Measurements from ENCODE around the gene ZNF618.

The ZNF618 gene

DNA sequence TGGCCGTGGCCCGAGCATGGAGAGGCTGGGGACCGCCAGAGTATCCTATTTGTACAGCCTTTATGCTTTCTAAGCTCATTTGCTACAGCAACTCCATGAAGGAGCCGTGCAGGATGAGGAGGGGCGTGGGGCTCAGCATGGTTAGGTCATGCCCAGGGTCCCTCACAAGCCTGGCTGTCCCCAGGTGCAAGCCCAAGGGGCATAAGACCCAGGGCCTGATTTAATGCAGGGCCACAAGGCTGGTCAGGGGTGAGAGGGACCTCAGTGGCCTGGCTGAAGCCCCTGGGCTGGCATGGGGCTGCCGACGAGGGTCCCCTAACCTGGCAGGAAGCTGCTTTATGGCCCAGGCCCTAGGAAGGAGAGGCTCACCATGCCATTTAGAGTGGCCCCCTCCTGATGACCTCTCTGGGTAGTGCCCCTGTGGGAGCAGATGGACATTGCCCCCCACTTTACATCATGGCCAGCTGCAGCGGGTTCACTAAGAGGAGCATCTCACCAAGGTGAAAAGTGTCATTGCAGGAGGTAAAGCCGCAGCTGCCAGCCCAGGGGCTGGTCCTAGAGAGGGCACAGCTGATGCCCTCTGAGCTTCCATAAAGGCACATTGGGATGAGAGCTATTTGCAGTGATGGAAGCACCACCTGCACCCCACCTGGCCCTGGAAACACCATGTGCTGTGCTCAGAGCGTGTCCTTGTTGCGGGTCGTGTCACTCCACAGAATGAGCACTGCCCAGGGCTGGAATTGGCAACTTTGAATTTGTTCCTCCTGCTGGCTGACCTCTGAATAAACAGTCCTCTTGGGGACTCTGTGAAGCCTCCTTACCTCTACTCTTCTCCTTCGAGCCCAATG, 58.9 kb downstream of the ZNF618 start:
- no peak for DNase-seq (ENCODE audit: low read depth)

GRCh38 chr9:113935677-113936380, 59.7 kb downstream of the ZNF618 start:
- no peak for DNase-seq (ENCODE audit: low read depth)

DNA sequence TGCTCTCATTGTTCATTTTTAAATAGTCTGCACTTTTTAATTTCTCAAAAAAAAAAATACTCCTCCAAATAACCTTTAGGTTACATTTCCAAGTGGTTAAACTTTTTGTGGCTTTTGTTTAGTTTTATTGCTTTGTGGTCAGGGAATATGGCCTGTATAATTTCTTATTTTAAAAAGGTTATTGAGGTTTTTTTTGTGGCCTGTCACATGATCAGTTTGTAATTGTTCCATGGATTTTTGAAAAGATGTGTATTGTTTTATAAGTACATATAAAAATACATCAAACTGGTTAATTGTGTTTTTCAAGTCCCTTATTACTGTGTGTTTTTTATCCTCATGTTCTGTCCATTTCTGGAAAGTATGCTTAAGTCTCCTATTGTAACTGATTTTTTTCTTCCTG, 64.0 kb downstream of the ZNF618 start:
- no peak for DNase-seq (ENCODE audit: low read depth)

- DNase-seq (ENCODE audit: low read depth): no peak
Measured at GRCh38 chr9:113941056-113941455, 64.9 kb downstream of the ZNF618 start.

- no peak for DNase-seq (ENCODE audit: low read depth)
Measured at GRCh38 chr9:113941526-113941925, 65.4 kb downstream of the ZNF618 start.

DNA sequence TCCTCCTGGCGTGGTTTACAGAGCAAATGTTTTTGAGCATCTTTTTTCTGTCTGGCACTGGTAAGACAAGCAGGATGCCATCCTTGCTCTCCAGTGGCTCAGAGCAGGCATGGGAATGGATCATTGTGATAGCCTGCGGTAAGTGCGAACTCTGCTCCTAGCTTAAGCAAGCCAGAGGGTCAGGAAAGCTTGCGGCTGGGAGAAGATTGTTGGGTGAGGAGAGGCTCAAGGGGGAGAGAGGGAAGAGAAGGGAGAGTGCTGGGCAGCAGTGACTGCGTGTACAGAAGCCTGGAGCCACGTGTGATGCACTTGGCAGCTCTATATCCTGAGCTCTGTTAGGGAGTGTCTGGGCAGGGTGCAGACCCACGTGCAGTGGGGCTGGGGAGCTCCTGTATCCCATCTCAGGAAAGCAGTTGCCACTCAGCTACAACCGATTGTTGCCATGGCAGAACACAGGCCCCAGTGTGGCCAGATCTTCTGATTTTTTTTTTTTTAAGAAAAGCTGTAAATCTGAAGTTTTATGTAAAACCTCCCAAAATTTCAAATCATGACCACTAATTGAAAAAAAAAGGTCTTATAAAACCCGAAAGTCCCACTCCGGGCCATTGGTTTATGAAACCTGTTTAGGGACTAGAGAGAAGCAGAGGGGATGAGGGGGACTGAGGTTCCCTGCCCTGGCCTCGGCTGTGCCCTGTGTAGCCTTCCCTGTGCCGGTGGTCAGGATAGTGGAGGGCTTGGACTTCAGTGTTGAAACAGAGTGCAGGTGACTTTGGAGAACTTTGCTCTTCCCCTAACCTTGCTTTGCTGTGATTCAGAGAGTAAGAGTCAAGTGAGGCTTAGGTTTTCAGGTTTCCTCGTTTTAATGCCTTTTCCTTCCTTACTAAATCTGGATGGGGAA, 67.3 kb downstream of the ZNF618 start:
- no peak for DNase-seq (ENCODE audit: low read depth)

- DNase-seq (ENCODE audit: low read depth): no peak
Measured at GRCh38 chr9:113945784-113946183, 69.7 kb downstream of the ZNF618 start.

GRCh38 chr9:113946496-113947115, 70.5 kb downstream of the ZNF618 start:
- no peak for DNase-seq (ENCODE audit: low read depth)

DNA sequence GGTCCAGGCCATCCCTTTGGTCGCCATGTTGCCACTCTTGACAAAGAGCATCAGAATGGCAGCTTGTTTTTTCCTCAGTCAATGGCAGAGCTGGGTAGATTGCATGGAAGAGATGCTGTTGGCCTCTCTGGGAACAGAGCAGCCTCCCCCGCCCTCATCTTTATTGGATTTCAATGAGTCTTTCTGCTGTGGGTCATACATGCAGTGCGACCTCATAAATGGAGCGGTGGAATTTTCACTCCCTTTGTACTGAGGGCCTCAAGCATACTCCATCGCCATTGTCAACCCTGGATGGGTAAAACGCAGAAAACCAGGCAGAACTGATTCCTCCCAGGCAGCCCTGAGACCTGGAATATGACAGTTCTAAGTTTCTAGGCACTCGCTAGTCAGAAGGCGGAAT, 71.8 kb downstream of the ZNF618 start:
- no peak for DNase-seq (ENCODE audit: low read depth)

DNA sequence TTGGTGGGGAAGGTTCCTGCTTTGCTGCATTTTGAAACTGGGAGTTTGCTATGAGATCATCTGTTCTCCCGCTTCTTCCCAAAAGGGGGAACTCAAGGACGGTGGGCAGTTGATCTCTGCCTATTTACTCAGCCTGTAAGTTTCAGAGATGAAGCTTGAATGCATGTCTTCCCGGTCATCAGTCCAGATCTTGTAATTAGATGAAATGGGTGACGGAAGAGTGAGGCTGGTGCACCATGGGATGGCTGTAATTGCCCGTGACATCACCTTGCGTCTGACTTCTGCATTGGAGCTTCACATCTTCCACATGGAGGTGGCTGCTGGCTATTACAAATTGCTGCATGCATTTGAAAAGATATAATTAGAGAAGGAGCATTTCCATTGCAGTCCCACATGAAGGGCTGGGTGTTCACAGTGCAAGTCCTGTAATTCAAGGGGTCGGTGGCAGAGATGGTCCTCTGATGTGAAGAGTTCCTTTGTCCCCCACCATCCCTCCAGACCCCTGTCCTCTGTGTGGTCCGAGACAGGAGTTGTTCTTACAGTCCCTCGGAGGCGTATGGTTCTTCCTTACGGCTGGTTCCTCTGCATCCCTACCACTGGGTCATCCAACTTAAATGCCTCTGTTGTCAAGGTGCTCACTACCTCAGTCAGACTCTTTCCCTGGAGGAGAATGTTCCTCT, 72.9 kb downstream of the ZNF618 start:
- DNase-seq (ENCODE audit: low read depth): no peak

- no peak for DNase-seq (ENCODE audit: low read depth)
Measured at GRCh38 chr9:113949571-113950078, 73.5 kb downstream of the ZNF618 start.

- DNase-seq (ENCODE audit: low read depth): no peak
Measured at GRCh38 chr9:113950195-113951031, 74.3 kb downstream of the ZNF618 start.

GRCh38 chr9:113951032-113951372, 74.9 kb downstream of the ZNF618 start:
- DNase-seq (ENCODE audit: low read depth): no peak

DNA sequence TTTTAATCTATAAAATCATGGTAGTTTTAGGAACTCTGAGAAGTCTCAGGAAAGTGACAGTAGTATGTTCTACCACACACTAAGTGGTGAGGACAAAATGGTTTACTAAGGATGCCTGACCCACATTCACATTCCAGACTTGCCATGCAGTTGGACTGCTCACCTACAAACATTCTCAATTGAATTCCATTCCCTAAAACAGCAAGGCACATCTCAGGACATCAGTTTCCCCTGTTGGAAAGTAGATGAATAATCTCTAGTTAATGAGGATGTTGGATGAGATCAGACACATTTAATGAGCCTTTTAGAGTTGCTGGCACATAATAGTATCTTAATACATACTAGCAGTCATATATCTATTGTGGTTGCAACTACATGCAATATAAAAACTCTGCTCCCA, 76.6 kb downstream of the ZNF618 start:
- DNase-seq (ENCODE audit: low read depth): no peak

DNA sequence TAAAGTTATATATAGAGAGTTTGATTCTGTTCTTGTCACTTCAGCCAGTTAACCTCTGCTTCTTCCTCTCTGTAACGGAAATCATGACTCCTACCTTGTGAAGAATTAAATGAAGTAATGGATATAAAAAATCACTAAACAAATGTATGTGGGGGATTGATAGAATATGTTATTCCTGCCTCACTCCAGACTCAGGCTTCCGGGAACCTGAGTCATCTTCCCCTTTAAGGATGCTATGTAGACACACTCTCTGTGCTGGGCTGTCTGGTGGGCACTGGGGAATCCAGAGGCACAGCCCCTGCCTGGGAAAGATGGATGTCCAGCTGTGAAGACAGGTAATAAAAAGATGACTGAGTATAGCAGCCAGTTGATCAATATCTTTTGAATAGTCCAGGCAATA, 77.4 kb downstream of the ZNF618 start:
- DNase-seq (ENCODE audit: low read depth): no peak

GRCh38 chr9:113954591-113954990, 78.5 kb downstream of the ZNF618 start:
- DNase-seq (ENCODE audit: low read depth): no peak

DNA sequence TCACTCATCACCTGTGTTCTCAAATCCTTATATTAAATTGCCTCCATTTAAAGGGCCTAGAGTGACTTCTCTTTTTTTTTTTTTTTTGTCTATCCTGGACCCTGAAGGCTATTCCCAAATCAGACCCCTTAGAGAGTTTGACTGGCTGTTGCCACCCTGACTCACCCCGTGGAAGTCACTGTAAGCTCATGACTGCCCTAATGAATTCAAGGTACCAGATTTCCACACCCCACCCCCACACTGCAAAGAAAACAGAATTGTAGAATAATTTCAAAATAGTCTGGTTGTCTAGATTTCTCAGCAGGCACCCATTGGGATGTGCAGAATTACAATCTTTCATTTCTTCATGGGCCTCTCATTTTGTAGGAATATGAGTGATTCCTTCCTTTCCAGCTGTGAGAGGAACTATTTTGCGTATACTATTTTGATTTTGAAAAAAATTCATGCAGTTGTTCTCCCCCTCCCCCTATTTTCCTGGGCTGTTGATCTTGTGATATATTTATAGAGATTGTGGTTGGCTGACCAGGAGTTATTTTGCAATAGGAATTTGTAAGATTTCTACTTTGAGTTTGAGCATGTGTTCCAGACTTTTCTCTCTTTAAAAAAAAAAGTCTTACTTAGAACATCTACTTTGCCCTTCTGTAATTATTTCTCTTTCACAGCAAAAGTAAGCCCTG, 79.1 kb downstream of the ZNF618 start:
- peak; percentile 57 for DNase-seq (ENCODE audit: low read depth)

- DNase-seq (ENCODE audit: low read depth): no peak
Measured at GRCh38 chr9:113956901-113957300, 80.8 kb downstream of the ZNF618 start.

- DNase-seq (ENCODE audit: low read depth): no peak
Measured at GRCh38 chr9:113957351-113957750, 81.2 kb downstream of the ZNF618 start.

DNA sequence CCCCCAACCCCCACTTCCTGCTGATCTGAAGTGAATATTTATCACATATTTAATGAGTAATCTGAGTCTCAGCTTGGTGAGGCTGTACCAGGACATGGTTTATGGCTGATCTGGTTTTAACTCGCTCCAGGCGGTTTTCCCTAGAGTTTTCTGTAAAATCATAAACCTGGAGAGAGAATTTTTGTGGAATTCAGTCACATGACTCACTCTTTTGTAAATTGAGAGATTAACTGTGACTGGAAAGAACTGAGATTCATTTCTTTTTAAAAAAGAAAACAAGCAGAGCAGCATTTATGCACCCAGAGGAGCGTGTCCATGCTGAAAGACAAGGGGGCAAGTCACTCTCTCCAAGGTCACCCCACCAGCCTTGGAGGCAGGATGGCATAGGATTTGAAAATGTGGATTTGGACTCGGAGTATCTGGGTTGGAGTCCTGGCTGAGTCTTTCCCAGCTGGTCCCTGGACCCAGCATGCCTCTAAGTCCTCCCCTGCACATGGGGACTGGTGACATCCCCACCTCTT, 81.8 kb downstream of the ZNF618 start:
- peak; percentile 59 for DNase-seq (ENCODE audit: low read depth)

Measured in non-pigmented ciliary epithelial cell (primary cell).